Activated naive CD4-positive, alpha-beta T cell treated with anti-CD3 and anti-CD28 coated beads for 36 hours (primary cell): ENCODE measurements around the gene RAMP3. TPM values are rescaled to one million over a fixed set of nuclear protein-coding genes. Genes with fewer than 3 reads are reported as not detected.
A peak's percentile ranks its signal among the peaks of the same experiment; 100 is the strongest.
"Not testable (repeated sequence)": the region's sequence is repeated elsewhere in the genome, so short reads cannot be mapped to it uniquely, and the experiment has no call there.

Experiments
- CTCF ChIA-PET: fragments of 350-600 bp; sonication (Branson Sonifier 250); formaldehyde crosslinking; loops from one replicate; lab custom pipeline; 2021; ENCODE audit warnings: antibody characterized with exemption; lab: Charles Lee
- DNase-seq: peaks from one replicate; pipeline ENCODE4 v3.0.0-alpha.2; 2020
- H3K27ac Mint-ChIP-seq: one replicate; pipeline ENCODE4 v1.8.0; 2021; ENCODE audit warnings: mild to moderate bottlenecking, mixed read lengths
- H3K27me3 Mint-ChIP-seq: one replicate; pipeline ENCODE4 v1.8.0; 2021; ENCODE audit warnings: low read depth, mixed read lengths
- H3K36me3 Mint-ChIP-seq: one replicate; pipeline ENCODE4 v1.8.0; 2021; ENCODE audit warnings: low read depth, mixed read lengths
- H3K4me1 Mint-ChIP-seq: one replicate; pipeline ENCODE4 v1.8.0; 2021; ENCODE audit warnings: low read depth, mixed read lengths
- H3K4me3 Mint-ChIP-seq: one replicate; pipeline ENCODE4 v1.8.0; 2021; ENCODE audit warnings: mild to moderate bottlenecking, moderate library complexity, mixed read lengths
- H3K9me3 Mint-ChIP-seq: one replicate; pipeline ENCODE4 v1.8.0; 2021; ENCODE audit warnings: mixed read lengths
- intact Hi-C: fragments of 100-400 bp; cut with micrococcal nuclease; formaldehyde crosslinking; loops from one replicate; pipeline ENCODE4 v1.15.1; 2023
- total RNA-seq, 2 experiments: library from RNA; stranded (reverse); gene quantifications; one replicate each; pipeline ENCODE4 v1.2.3, GENCODE V29; 2021

Gene RAMP3, protein sequence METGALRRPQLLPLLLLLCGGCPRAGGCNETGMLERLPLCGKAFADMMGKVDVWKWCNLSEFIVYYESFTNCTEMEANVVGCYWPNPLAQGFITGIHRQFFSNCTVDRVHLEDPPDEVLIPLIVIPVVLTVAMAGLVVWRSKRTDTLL
- not detected for total RNA-seq

GRCh38 chr7:45157653-45158401, at the start of gene RAMP3:
Gene RAMP3 (plus strand): TSS chr7:45157791. CDS start chr7:45157829, 38 bp downstream.
- DNase-seq, result no peak
- intact Hi-C loops, result no loop called here
- Mint-ChIP-seq H3K27ac (no peak within 1 kb of the TSS), H3K4me1 (peaks cover 3% of the 10 kb centered on the region), H3K4me3 (no peak within 1 kb of the TSS), H3K27me3 (peaks cover 18% of the 10 kb centered on the region), H3K9me3 (no peaks in the 10 kb centered on the region), H3K36me3 (no peaks in the 10 kb centered on the region)
- CTCF ChIA-PET, result interaction anchor here (1.4 to 9.5 kb wide), 2 partner anchors 22 to 102 kb away, joined by 3 to 96 read pairs; no protein-coding TSS in a partner anchor

DNA sequence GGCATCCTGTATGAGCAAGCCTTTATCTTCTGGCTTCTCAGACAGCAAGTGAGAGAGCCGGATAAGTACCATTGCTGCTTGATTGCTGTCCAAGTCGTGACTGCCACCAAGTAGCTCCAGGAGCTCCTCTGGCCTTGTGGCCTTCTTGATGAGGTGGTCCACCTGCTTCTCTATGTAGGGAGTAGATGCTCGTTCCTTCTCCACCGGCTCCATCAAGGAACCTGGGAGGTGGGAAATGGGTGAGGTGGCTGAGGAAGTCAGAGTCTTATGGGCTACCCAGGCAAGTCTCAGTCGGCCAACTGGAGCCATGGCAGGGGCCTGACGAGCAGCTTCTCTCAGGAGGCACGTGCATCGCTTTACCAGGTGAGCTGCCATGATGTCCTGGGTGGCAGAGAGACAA, 48.7 kb upstream of the RAMP3 start:
- Mint-ChIP-seq H3K27me3 (no peaks in the 10 kb centered on the region), H3K4me1 (peaks cover 45% of the 10 kb centered on the region), H3K4me3 (peak overlapping the region; percentile 60), H3K36me3 (peaks cover 45% of the 10 kb centered on the region), H3K27ac (peak overlapping the region; percentile 65), H3K9me3 (no peaks in the 10 kb centered on the region)
- intact Hi-C loops, result no loop called here
- CTCF ChIA-PET, result no interaction called here
- DNase-seq, result no peak

GRCh38 chr7:45111298-45112223, 46.0 kb upstream of the RAMP3 start, which contains the start of gene TBRG4:
Gene TBRG4 (minus strand): TSS chr7:45111697. CDS start chr7:45109237, 2,460 bp downstream.
- peaks cover 40% of the 10 kb centered on the region for H3K4me1 Mint-ChIP-seq
- H3K27me3 Mint-ChIP-seq, result no peaks in the 10 kb centered on the region
- peak; percentile 96 for DNase-seq
- no peaks in the 10 kb centered on the region for H3K9me3 Mint-ChIP-seq
- H3K27ac Mint-ChIP-seq, result peak within 1 kb of the TSS; percentile 89
- peak within 1 kb of the TSS; percentile 85 for H3K4me3 Mint-ChIP-seq
- peaks cover 36% of the 10 kb centered on the region for H3K36me3 Mint-ChIP-seq
- intact Hi-C loops, result loop anchor here (1.0 to 2.0 kb wide), 10 partner anchors 25 to 529 kb away; partner anchors contain the start of genes H2AZ2, OGDH, PPIA and PURB
- CTCF ChIA-PET, result interaction anchor here (0.8 to 1.8 kb wide), 6 partner anchors 8 to 139 kb away, joined by 3 to 6 read pairs (median 4); no protein-coding TSS in a partner anchor

DNA sequence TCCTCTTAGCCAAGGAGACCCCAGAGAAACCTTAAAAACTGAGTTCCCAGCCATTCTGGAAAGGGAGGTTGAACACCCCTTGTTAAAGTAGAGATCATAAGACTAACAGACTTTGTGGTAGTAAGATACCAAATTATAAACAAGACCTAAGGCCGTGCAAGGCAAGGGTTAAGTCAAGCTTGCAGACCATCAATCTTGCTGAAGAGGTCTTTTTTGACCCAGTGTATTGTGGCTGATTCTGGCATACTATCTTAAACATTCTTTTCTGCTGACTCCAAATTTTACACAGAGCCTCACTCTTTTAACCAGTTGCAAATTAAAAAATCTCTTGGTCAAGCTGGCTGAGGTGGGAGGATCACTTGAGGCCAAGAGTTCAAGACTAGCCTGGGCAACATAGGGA, 44.9 kb upstream of the RAMP3 start:
- Mint-ChIP-seq H3K9me3 (no peaks in the 10 kb centered on the region), H3K4me3 (peak overlapping the region; percentile 85), H3K36me3 (peaks cover 29% of the 10 kb centered on the region), H3K27me3 (no peaks in the 10 kb centered on the region), H3K4me1 (peaks cover 30% of the 10 kb centered on the region), H3K27ac (peak overlapping the region; percentile 60)
- CTCF ChIA-PET, result interaction anchor here (1.2 kb wide), 1 partner anchor 13 kb away, joined by 3 read pairs; no protein-coding TSS in a partner anchor
- no peak for DNase-seq
- intact Hi-C loops, result no loop called here

GRCh38 chr7:45114257-45114656, 43.3 kb upstream of the RAMP3 start:
- CTCF ChIA-PET, result interaction anchor here (1.2 kb wide), 1 partner anchor 21 kb away, joined by 7 read pairs; no protein-coding TSS in a partner anchor
- H3K4me1 Mint-ChIP-seq, result peaks cover 16% of the 10 kb centered on the region
- intact Hi-C loops, H3K27me3 Mint-ChIP-seq, DNase-seq, H3K27ac Mint-ChIP-seq, H3K9me3 Mint-ChIP-seq, H3K4me3 Mint-ChIP-seq: not testable (repeated sequence)
- H3K36me3 Mint-ChIP-seq, result peaks cover 16% of the 10 kb centered on the region

- DNase-seq, result no peak
- H3K27me3 Mint-ChIP-seq, result no peaks in the 10 kb centered on the region
- peaks cover 15% of the 10 kb centered on the region for H3K36me3 Mint-ChIP-seq
- no peak overlapping the region for H3K4me3 Mint-ChIP-seq
- CTCF ChIA-PET, result interaction anchor here (1.2 to 1.4 kb wide), 2 partner anchors 21 to 258 kb away, joined by 3 to 7 read pairs; no protein-coding TSS in a partner anchor
- H3K27ac Mint-ChIP-seq, result no peak overlapping the region
- H3K9me3 Mint-ChIP-seq, result no peaks in the 10 kb centered on the region
- intact Hi-C loops, result no loop called here
- peaks cover 13% of the 10 kb centered on the region for H3K4me1 Mint-ChIP-seq
These were observed 42.7 kb upstream of the RAMP3 start for GRCh38 chr7:45114926-45115325.

GRCh38 chr7:45116048-45116447, 41.5 kb upstream of the RAMP3 start:
- Mint-ChIP-seq H3K27ac (no peak overlapping the region), H3K36me3 (peaks cover 6% of the 10 kb centered on the region), H3K9me3 (no peaks in the 10 kb centered on the region), H3K27me3 (no peaks in the 10 kb centered on the region), H3K4me3 (no peak overlapping the region), H3K4me1 (peaks cover 8% of the 10 kb centered on the region)
- intact Hi-C loops, result no loop called here
- CTCF ChIA-PET, result interaction anchor here (1.0 to 1.4 kb wide), 3 partner anchors 19 to 259 kb away, joined by 3 to 5 read pairs (median 3); no protein-coding TSS in a partner anchor
- no peak for DNase-seq

DNA sequence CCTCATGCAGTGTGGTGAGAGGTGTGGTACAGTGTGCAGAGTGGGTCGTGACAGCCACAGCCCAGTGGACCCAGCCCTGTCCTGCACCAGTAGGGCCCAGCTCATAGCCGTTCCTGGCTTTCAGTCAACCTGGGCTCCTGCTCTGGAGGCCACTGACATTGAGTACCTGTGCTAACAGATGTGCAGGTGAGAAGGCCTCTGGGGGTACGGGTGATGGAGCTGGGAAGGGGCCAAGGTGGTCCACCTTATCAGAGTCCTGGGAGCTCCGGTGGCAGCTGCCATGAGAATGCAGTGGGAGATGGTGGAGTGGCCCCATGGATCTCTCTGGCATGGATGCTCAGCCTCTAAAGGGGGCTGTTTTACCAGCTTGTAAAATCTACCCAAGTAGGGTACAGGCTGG, 40.0 kb upstream of the RAMP3 start:
- CTCF ChIA-PET, result interaction anchor here (1.9 kb wide), 1 partner anchor 18 kb away, joined by 6 read pairs; no protein-coding TSS in a partner anchor

DNA sequence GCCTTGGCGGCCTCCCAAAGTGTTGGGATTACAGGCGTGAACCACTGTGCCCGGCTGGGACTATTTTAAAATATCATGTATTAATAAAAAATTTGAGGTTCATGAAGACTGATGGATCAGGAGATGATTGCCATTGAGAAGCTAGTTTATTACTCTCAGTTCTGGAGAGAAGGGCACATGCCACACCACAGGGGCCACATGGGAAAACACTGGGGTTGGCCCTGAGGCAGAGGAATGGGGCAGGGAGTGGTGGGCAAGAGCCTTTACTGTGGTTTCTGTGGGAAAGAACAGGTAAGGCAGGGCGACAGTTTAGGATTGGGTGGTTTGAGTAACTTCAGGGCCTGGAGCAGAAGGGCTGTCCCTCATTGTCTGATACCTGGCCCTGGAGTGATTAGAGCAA, 39.3 kb upstream of the RAMP3 start:
- peaks cover 9% of the 10 kb centered on the region for H3K4me1 Mint-ChIP-seq
- DNase-seq, result no peak
- H3K9me3 Mint-ChIP-seq, result no peaks in the 10 kb centered on the region
- CTCF ChIA-PET, result interaction anchor here (1.9 kb wide), 1 partner anchor 18 kb away, joined by 6 read pairs; no protein-coding TSS in a partner anchor
- no peak overlapping the region for H3K4me3 Mint-ChIP-seq
- no peaks in the 10 kb centered on the region for H3K27me3 Mint-ChIP-seq
- H3K36me3 Mint-ChIP-seq, result no peaks in the 10 kb centered on the region
- no peak overlapping the region for H3K27ac Mint-ChIP-seq
- intact Hi-C loops, result no loop called here

More for the DNA sequence above, 40.0 kb upstream of the RAMP3 start:
- Mint-ChIP-seq H3K36me3 (no peaks in the 10 kb centered on the region), H3K4me3 (no peak overlapping the region), H3K9me3 (no peaks in the 10 kb centered on the region), H3K27ac (no peak overlapping the region), H3K27me3 (no peaks in the 10 kb centered on the region), H3K4me1 (peaks cover 5% of the 10 kb centered on the region)
- intact Hi-C loops, result no loop called here
- DNase-seq, result no peak

DNA sequence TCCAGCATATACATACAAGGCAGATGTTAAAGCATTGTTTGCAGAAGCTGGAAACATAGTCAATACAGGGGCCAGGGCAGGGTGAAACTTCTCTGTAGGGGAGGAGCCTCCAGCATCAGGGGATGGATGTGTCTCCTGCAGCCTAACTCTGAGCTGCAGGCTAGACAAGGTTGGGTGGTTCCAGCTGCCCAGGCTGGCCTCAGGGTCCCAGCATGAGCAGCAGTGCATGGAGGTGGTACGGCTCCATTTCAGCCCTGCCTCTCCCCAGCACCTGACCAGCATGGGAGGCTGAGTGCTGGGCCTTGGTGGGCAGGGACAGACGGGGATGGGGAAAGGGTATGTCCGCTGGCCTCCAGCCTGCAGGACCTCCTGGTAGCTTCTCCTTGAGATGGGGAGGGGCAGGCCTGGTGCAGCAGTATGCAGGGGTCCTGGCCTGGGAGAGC, 38.7 kb upstream of the RAMP3 start:
- DNase-seq, result no peak
- Mint-ChIP-seq H3K4me3 (no peak overlapping the region), H3K27ac (no peak overlapping the region), H3K9me3 (no peaks in the 10 kb centered on the region), H3K36me3 (no peaks in the 10 kb centered on the region), H3K4me1 (peaks cover 14% of the 10 kb centered on the region), H3K27me3 (no peaks in the 10 kb centered on the region)
- CTCF ChIA-PET, result interaction anchor here (1.9 kb wide), 1 partner anchor 17 kb away, joined by 6 read pairs; no protein-coding TSS in a partner anchor
- intact Hi-C loops, result no loop called here

- H3K4me3 Mint-ChIP-seq, result no peak overlapping the region
- no peak overlapping the region for H3K27ac Mint-ChIP-seq
- H3K27me3 Mint-ChIP-seq, result no peaks in the 10 kb centered on the region
- CTCF ChIA-PET, result no interaction called here
- H3K36me3 Mint-ChIP-seq, result no peaks in the 10 kb centered on the region
- peaks cover 14% of the 10 kb centered on the region for H3K4me1 Mint-ChIP-seq
- intact Hi-C loops, result no loop called here
- no peak for DNase-seq
- no peaks in the 10 kb centered on the region for H3K9me3 Mint-ChIP-seq
These were observed 38.0 kb upstream of the RAMP3 start for GRCh38 chr7:45119550-45119949.
